Effector CD8-positive, alpha-beta T cell (primary cell): ENCODE measurements around the gene DHX16.
"Not testable (repeated sequence)": the region's sequence is repeated elsewhere in the genome, so short reads cannot be mapped to it uniquely, and the experiment has no call there.

Experiments
- DNase-seq: peaks from one replicate; lab custom pipeline; 2025; lab: John Stamatoyannopoulos, UW
- total RNA-seq, 4 experiments: gene quantifications; one replicate each; lab custom pipeline; 2026; lab: John Stamatoyannopoulos, UW

DHX16 gene
- 123 to 147 (median 130) reads per million in 4 experiments for total RNA-seq

DNA sequence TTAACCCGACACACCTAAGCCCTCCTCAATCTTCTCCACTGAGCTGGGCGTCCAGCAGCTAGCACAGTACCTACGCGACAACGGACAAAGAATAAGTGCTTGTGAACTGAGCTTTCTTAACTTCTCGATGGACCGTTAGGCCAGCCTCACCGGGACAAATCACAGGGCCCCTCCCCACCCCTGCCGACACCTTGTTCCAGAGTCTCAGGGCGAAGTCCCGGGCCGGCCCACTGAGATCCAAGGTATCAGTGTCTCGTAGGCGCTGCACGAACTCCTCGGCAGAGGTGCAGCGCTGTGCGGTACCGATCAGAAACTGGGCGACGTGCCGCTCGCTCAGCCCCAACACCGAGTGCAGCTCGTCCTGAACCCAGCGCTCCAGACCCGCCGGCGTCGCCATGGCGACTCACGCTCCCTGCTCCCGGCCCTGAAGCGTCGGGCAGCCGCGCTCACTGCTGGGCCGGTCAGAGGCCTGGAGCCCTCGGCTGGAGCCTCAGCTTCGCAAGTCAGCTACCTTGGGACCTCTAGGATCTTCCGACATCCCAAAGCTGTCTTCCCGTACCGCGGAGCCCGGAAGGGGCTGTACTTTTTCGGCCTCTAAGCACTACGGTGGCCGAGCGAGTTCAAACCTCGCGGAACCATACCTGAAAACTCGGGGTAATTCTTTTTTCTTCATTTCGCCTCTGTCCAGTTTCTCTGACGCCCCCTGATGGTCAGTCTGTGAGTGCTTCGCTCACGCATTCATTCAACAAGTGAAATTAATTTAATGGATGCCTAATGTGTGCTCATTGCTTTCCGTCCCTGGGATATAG is at the start of gene DHX16:
Gene DHX16, minus strand, starts transcription at position 562 of the 809 bp plus-strand sequence. Its CDS starts 165 bp downstream, at position 397.
- DNase-seq: peak; percentile 84

DNA sequence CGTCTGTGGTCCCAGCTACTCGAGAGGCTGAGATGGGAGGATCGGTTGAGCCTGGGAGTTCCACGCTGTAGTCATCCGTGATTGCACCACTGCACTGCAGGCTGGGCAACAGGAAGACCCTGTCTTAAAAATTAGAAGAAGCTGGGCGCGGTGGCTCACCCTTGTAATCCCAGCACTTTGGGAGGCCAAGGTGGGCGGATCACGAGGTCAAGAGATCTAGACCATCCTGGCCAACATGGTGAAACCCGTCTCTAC is 49.1 kb upstream of the DHX16 start:
- not testable (repeated sequence) for DNase-seq

DNA sequence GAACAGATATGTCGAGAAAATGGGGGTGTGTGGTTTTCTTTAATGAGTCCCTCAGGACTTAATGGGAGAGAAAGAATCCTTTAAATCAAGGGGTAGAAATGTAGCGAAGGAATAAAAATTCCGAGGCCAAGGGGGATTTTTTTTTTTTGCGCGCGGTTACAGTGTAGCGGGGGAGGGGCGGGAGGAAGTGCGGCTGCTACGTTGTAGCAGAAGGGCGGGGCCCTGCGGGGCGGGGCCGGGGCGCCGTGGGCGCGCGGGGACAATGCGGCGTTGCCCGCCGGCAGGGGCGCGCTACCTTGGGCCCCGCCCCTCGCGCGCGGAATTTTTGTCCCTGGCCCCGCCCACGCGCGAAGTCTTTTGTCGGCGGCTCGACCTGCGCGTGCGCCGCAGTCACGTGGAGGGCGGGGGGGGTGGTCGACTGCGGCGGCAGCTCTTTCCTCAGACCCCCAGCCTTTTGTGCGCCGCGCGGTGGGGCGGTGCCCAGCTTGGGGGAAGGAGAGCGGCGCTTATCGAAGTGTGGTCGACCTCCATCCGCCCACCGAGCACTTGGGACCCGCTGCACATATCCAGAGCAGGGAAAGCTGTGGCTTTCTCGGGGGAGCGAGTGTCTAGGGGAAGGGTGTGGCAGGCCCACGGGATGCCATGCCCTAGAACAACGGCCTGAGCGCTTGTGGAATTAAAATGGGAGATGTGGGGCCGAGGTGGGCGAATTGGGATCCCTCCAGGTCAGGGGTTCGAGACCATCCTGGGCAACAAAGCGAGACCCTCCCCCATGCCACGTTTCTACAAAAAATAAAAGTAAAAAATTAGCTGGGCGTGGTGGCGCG is 48.6 kb upstream of the DHX16 start:
- peak; percentile 94 for DNase-seq

GRCh38 chr6:30720738-30721197 is 48.0 kb upstream of the DHX16 start:
- peak; percentile 35 for DNase-seq

DNA sequence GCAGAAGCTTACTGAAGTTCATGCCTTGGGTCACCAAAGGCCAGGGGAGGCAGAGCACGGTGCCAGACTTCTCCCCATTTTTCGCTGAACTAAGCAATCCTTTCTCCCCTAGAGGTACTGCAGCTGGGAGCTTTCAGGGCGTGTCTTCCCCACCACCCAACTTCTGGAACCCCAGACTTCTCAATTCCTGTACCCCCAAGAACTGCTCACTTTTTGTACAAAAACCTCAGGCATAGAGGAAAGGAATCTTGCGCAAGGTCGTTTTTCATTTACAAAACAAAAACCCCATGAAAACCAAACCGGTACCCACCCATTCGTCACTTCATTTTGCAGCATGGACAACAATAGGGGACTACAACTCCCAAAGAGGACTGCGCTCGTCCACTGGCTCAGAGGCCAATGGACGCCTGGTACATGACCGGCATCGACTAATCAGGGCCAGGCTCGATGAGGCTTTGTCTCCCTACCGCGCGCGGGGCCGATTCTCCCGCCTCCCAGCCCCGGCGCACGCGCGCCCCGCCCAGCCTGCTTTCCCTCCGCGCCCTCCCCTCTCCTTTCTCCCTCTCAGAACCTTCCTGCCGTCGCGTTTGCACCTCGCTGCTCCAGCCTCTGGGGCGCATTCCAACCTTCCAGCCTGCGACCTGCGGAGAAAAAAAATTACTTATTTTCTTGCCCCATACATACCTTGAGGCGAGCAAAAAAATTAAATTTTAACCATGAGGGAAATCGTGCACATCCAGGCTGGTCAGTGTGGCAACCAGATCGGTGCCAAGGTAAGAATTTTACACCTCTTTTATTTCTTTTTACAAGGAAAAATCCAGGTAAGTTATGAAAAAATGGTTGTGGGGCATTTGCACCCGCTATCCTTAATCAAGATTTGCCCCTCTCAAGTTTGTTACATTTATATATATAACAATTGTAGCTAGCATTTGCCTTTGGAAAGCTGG is 47.3 kb upstream of the DHX16 start, which contains the start of gene TUBB:
Gene TUBB, plus strand, starts transcription at position 562 of the 947 bp plus-strand sequence. Its CDS starts 155 bp downstream, at position 717.
- DNase-seq: peak; percentile 88

DNA sequence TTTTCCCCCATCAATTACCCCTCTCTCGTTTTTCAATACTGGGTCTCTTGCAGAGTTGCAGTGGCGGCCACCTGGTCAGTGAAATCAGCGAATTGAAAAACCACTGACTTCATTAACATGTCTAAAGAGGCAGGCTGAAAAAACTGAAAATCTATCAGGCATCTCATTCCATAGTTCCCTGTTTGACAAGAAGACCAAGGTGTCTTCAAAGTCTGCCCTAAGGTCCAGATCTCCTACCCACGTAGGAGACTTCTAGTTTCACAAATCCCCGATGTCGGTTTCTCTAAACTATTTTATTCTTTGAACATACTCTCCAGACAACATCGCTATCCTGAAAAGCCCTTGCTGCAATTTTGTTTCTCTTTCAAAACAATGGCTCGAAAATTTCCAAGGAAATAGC is 46.5 kb upstream of the DHX16 start:
- DNase-seq: no peak

DNA sequence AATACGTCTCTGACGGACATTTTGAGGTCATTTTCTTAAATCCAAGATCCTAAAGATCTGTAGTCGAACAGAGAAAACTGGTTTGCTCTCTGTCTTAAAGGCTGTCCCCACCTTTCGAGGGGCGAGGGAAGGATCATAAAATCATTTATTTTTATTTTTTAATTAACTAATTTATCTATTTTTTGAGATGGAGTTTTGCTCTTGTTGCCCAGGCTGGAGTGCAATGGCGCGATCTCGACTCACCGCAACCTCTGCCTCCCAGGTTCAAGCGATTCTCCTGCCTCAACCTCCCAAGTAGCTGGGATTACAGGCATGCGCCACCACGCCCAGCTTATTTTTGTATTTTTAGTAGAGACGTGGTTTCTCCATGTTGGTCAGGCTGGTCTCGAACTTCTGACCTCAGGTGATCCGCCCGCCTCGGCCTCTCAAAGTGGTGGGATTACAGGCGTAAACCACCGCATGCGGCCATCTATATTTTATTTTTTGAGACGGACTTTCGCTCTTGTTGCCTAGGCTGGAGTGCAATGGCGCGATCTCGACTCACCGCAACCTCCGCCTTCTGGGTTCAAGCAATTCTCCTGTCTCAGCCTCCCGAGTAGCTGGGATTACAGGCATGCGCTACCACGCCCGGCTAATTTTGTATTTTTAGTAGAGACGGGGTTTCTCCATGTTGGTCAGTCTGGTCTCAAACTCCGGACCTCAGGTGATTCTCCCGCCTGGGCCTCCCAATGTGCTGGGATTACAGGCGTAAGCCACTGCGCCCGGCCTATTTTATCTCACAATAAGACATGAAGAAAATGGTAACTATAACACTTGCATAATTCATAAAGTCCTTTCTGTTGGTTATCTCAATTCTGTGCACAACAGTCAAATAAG is 45.3 kb upstream of the DHX16 start:
- not testable (repeated sequence) for DNase-seq

- DNase-seq: peak; percentile 98
Observed at GRCh38 chr6:30717129-30717844, 44.5 kb upstream of the DHX16 start, which contains the start of gene MDC1. Gene MDC1 (minus strand): TSS chr6:30717281. CDS start chr6:30715175, 2,106 bp downstream.

DNA sequence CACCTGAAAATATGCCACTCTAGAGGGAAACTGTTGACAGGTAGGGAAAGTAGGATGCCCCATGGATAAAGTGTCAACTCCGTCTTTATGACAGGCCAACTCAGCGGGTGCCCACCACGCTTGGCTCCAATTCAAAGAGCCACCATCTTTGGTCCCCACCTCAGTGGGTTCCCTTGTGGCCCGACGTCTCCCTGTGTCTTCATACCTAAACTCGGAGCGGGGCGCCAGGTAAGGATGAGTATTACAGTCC is 44.0 kb upstream of the DHX16 start:
- no peak for DNase-seq

DNA sequence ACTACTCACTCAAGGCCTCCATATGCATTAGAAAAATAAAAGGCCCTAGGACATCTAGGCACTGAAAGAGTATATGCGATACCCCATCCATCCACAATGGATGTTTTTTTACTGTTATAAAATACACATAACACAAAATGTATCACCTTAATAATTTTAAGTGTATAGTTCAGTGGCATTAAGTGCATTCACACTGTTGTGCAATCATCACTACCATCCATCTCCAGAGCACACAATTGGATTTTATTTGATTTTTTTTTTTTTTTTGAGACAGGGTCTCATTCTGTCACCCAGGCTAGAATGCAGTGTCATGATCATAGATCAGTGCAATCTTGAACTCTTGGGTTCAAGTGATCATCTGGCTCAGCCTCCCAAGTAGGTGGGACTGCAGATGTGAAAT is 41.5 kb upstream of the DHX16 start:
- no peak for DNase-seq

DNA sequence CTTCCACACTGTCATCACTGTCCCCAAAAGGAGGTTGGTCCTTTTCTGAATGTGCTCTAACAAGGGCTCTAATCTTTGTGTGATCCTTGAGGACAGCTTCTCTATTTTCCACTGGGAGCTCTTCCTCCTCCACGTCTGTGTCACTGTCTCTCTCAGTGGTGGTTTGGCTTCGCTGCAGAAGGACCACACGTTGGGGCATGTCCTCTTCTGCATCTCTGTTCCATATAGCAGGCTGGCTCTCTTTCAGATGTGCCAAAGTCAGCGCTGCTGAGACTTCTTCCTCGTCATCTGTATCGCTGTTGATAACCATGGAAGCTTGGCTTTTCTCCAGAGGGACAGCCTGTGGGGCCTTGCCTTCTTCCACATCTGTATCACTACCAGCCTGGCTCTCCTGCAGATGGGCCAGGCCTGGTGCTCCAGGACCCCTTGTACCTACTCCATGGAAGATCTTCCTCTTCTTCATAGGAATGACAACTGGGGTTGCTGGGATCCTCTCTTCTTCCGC is 39.7 kb upstream of the DHX16 start:
- no peak for DNase-seq

DNA sequence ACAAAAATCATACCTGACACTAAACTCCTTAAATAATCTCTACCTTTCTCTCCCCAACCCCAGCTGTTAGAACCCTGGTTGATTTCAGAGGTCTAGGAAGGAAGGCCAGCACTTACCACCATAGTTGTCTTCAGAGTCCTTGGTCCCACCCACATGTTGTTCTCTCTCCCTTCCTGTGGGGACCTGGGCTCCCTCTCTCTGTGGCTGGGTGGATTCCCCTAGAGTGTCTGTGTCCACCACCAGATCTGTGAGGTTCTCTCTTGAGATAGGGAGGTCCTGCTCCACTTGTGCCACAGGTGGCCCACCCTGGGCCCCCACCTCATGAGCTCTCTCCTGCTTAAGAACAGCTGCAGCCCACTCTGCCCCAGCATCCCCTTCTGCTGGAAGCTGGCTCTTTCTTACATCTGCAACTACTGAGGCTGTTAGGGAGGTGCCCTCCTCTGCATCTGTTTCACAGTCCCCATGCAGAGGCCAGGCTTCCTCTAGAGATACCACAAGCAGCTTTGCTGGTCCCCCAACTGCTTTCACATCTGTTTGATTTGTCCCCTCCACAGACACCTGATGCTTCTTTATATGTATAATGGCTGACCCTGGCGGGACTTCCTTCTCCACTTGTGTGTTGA is 39.1 kb upstream of the DHX16 start:
- no peak for DNase-seq

DNA sequence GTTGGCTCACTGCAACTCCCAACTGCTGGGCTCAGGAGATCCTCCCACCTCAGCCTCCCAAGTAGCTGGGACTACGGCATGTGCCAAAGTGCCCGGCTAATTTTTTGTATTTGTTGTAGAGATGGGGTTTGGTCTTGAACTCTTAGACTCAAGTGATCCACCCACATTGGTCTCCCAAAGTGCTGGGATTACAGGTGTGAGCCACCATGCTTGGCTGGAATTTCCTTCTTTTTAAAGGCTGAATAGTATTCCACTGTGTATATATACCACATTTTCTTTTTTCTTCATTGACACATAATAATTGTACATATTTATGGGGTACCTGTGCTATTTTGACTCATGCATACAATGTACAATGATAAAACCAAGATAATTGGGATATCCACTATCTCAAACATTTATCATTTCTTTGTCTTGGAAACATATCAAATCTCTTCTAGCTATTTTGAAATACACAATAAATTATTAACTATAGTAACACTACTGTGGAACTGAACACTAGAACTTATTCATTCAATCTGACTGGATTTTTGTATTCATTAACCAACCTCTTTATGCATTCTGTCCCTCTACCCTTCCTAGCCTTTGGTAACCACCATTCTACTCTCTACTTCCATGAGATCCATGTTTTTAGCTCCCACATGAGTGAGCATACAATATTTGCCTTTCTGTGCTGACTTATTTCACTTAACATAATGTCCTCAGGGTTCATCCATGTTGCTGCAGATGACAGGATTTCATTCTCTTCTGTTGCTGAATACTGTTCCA is 36.5 kb upstream of the DHX16 start:
- DNase-seq: no peak

DNA sequence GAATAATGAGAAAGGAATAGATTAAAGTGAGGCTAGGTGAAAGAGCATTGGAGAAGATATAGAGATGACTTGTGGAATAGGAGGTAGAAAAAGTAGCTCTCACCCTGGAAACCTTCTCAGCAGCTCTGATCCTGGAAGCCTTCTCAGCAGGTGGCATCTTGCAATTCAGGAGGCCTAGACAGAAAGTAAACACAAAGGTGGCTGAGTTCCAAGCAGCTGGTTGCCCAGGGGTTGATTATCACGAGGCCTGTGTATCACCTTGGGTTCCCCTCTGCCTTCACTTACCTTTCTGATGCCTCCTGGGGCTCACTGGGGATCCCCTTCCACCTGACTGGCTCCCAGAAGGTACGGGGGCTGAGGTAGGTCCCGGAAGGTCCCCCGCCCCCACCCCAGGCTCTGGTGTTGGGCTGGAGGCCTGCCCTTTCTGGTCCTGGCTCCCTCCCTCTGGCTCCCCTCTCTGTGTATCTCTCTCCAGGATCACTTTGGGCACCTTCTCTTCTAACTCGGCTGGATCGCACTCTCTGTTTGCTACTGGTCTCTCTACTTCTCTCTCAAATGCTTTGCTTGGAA is 34.6 kb upstream of the DHX16 start:
- no peak for DNase-seq

DNA sequence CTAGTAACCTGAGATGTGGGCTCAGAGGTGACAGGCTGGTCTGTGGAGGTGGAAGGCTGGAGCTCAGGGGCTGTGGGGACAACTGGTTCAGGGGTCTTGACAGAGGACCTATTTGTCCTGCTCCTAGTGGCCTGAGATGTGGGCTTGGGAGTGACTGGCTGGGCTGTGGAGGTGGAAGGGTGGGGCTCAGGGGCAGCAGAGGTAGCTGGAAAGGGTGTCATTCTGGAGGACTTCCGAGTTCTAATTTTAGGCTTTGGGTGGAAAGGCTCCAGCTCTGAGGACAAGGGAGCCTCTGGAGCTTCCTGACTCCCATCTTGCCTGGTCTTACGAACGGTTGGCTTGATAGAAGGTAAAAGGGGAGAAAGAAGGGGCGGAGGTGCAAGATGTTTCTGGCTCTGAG is 32.8 kb upstream of the DHX16 start:
- no peak for DNase-seq

GRCh38 chr6:30703821-30704220 is 31.0 kb upstream of the DHX16 start:
- no peak for DNase-seq

- no peak for DNase-seq
Observed at GRCh38 chr6:30703011-30703410, 30.2 kb upstream of the DHX16 start.

DNA sequence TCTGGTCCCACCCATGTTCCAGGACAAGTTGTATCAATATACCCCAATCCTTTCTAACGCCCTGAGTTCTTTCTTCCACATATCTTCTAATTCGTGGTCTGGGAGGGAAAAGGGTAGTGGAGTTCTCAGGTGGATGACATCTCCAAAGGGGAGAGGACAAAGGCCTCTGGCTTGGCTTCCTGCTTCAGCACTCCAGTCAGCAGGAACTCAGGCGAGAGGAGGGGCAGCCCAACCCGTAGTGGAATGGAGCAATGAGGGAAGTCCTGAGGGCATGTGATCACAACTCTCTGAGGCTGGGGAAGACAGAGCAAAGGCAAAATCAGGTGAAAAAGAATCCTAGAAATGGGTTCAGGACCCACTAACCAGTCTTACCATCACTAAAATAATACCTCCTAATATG is 27.5 kb upstream of the DHX16 start:
- DNase-seq: no peak

DNA sequence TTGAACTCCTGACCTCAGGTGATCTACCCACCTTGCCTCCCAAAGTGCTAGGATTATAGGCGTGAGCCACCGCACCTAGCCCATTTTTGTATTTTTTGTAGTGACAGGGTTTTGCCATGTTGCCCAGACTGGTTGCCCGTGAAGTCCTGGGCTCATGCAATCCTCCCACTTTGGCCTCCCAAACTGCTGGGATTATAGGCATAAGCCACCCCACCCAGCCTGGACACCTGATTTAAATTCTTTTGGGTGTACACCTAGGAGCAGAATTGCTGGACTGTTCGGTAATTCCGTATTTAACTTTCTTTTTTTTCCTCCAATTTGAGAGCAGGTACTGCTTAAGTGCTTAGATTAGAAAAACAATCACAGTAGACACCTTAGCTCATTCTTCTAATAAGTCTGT is 23.6 kb upstream of the DHX16 start:
- no peak for DNase-seq
